A673 (cell line): Measurements from ENCODE around the gene BOLA1.

Source experiments
- CTCF ChIP-seq: fragments of 300-800, 200-600 bp; sonication (generic); conservative IDR thresholded peaks from 2 replicates; pipeline ENCODE4 v1.5.1; 2017; ENCODE audit warnings: low read depth, mild to moderate bottlenecking, antibody characterized with exemption, low read length, moderate library complexity, mixed read lengths
- EZH2 ChIP-seq: fragments of 200-600 bp; sonication (generic); IDR thresholded peaks from 2 replicates; pipeline ENCODE4 v1.6.1; 2017; ENCODE audit warnings: borderline replicate concordance, low read depth, mild to moderate bottlenecking, mixed read lengths, antibody characterized with exemption, low read length; ENCODE audit not compliant: poor library complexity, severe bottlenecking

GRCh38 chr1:149923626-149924025 lies 24.3 kb downstream of the BOLA1 start:
- TF ChIP-seq EZH2, result no peak
- TF ChIP-seq CTCF, result no peak
